GM12892 (cell line): ENCODE results near the gene SPOCK2.

Source experiments
- POLR2A ChIP-seq: IDR thresholded peaks from 2 replicates; pipeline ENCODE4 v1.6.1; 2011; ENCODE audit warnings: low read depth, low read length, control low read depth
- POLR2AphosphoS5 ChIP-seq: IDR thresholded peaks from 2 replicates; pipeline ENCODE4 v1.6.1; 2011; ENCODE audit warnings: low read depth, low read length, control low read depth
- TAF1 ChIP-seq: IDR thresholded peaks from 2 replicates; pipeline ENCODE4 v1.6.1; 2011; ENCODE audit warnings: low read depth, mild to moderate bottlenecking, control low read depth, low read length, borderline replicate concordance

- TF ChIP-seq POLR2AphosphoS5, result no peak
- no peak for TF ChIP-seq TAF1
- TF ChIP-seq POLR2A, result no peak
These were observed 18.4 kb downstream of the SPOCK2 start for GRCh38 chr10:72069751-72070526.
